Osteocyte (in vitro differentiated cells): ENCODE measurements around the gene CST9. TPM values are rescaled to one million over a fixed set of nuclear protein-coding genes. Genes with fewer than 3 reads are reported as not detected.

Experiments
- DNase-seq: peaks from one replicate; pipeline ENCODE4 v3.0.0; 2021; ENCODE audit warnings: mixed read lengths; ENCODE audit not compliant: unreplicated experiment; ENCODE audit errors: extremely low spot score
- H3K27ac Mint-ChIP-seq: one replicate; pipeline ENCODE4 v1.8.0; 2021; ENCODE audit warnings: mild to moderate bottlenecking, mixed read lengths; ENCODE audit not compliant: unreplicated experiment
- H3K27me3 Mint-ChIP-seq: one replicate; pipeline ENCODE4 v1.8.0; 2021; ENCODE audit warnings: mixed read lengths; ENCODE audit not compliant: unreplicated experiment
- H3K36me3 Mint-ChIP-seq: one replicate; pipeline ENCODE4 v1.8.0; 2021; ENCODE audit warnings: mixed read lengths; ENCODE audit not compliant: unreplicated experiment
- H3K4me1 Mint-ChIP-seq: one replicate; pipeline ENCODE4 v1.8.0; 2021; ENCODE audit warnings: mixed read lengths; ENCODE audit not compliant: unreplicated experiment
- H3K4me3 Mint-ChIP-seq: one replicate; pipeline ENCODE4 v1.8.0; 2021; ENCODE audit warnings: mild to moderate bottlenecking, moderate library complexity, mixed read lengths; ENCODE audit not compliant: unreplicated experiment
- H3K9me3 Mint-ChIP-seq: one replicate; pipeline ENCODE4 v1.8.0; 2021; ENCODE audit warnings: mixed read lengths; ENCODE audit not compliant: unreplicated experiment
- CTCF ChIP-seq: fragments of 200-600 bp; sonication (generic); IDR thresholded peaks from 2 replicates; pipeline ENCODE4 v1.5.0; 2021; ENCODE audit warnings: antibody characterized with exemption, mild to moderate bottlenecking, moderate library complexity
- long read RNA-seq: library from polyadenylated mRNA; unstranded; transcript quantifications from one replicate; pipeline ENCODE4 v2.0.0, GENCODE V29; 2021
- total RNA-seq: library from RNA; stranded (reverse); gene quantifications from 2 replicates; pipeline ENCODE4 v1.2.1, GENCODE V29; 2021

Gene CST9
- not detected in 2 replicates for total RNA-seq
- long read RNA-seq, result 0 reads

DNA sequence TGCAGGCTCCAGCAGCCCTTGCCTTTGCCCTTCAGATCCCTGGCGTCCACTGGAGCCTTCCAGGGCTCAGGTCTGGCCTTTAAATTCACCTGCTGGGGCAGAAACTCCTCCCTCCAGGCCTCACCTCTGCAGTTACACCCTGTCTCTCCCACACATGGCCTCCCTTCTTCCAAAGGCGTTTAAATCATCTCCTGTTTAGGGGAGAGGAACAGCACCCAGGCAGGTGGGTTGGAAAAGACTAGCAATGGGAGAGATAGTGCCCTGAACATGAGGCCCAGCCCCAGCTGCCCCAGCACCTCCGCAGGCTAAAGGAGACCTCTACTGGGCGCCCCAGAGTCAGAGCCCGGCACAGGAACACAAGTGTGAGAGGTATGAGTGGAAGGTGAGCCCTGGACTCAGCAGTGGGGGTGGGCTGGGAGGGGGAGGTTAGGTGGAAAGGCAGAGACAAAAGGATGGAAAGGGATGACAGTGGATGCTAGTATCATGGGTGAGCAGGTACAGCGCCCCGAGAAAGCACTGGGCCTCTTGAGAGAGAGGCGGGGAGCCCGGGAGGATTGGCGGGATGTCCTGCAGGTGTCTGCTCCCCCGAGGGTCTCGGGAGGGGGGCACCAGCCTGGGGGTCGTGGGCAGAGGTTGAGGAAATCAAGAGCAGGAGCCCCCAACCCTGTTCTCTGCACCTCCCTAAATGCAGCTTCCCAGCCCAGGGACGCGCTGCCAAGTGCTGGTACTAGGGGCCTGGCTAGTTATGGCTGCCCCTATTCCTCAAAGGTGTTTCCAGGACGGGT, at the start of gene CST9:
Gene CST9 (minus strand): TSS at position 51 of the 785 bp plus-strand sequence. CDS start 53 bp downstream, outside the sequence.
- H3K4me1 Mint-ChIP-seq, result peaks cover 33% of the 10 kb centered on the region
- H3K9me3 Mint-ChIP-seq, result no peaks in the 10 kb centered on the region
- H3K36me3 Mint-ChIP-seq, result no peaks in the 10 kb centered on the region
- peaks cover 5% of the 10 kb centered on the region for H3K27me3 Mint-ChIP-seq
- no peak within 1 kb of the TSS for H3K27ac Mint-ChIP-seq
- no peak for DNase-seq
- no peak within 1 kb of the TSS for H3K4me3 Mint-ChIP-seq
- TF ChIP-seq CTCF, result no peak

DNA sequence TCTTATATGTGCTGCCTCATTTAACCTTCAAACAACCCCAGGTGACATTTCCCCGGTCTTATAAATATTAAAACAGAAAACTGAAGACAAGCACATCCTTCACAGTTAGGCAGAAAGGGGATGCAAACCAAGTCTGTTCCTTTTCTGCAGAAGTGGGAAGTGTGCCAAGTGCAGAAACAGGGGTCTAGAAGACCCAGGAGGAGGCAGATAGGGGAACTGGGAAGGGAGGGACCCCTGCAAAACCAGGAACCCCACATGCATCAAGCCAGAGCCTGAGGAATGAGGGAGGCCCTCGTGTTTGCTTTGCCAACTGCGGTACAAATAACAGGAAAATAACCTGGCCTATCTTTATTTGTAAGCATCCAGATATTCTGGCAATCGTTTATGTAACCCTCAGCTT, 49.0 kb upstream of the CST9 start:
- no peak for DNase-seq
- no peak overlapping the region for H3K4me3 Mint-ChIP-seq
- TF ChIP-seq CTCF, result no peak
- H3K27ac Mint-ChIP-seq, result no peak overlapping the region
- peaks cover 20% of the 10 kb centered on the region for H3K4me1 Mint-ChIP-seq
- H3K27me3 Mint-ChIP-seq, result no peaks in the 10 kb centered on the region
- no peaks in the 10 kb centered on the region for H3K9me3 Mint-ChIP-seq
- H3K36me3 Mint-ChIP-seq, result no peaks in the 10 kb centered on the region

- no peaks in the 10 kb centered on the region for H3K36me3 Mint-ChIP-seq
- TF ChIP-seq CTCF, result no peak
- no peaks in the 10 kb centered on the region for H3K27me3 Mint-ChIP-seq
- H3K27ac Mint-ChIP-seq, result no peak overlapping the region
- peaks cover 1% of the 10 kb centered on the region for H3K9me3 Mint-ChIP-seq
- H3K4me3 Mint-ChIP-seq, result no peak overlapping the region
- peaks cover 15% of the 10 kb centered on the region for H3K4me1 Mint-ChIP-seq
- no peak for DNase-seq
Observed at GRCh38 chr20:23654000-23654399, 48.3 kb upstream of the CST9 start.

DNA sequence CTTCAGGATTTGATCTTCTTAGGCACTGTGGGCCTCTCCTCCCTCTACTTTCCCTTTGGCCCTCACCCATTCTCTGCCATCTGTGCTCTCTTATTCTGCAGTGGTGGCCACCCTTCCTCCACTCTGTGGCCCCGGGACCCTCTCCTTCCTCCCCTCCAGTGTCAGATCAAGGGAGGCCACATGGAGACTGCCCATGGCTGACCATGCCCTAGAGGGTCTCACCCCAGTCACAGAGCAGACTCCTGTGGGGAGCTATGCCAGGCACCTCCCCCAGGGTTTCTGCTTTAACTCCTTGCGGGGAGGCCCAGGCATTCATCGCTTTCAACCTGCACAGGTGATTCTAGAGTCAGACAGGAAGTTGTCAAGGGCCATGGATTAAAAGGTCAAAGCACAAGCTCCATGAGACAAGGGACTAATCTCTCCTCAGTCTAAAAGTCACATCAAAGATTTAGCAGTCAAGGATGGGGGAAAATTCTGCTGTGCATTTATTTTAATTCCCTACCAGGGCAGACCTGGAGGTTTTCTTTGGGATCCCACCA, 47.8 kb upstream of the CST9 start:
- Mint-ChIP-seq H3K4me1 (peaks cover 15% of the 10 kb centered on the region), H3K27ac (no peak overlapping the region), H3K27me3 (no peaks in the 10 kb centered on the region), H3K9me3 (peaks cover 3% of the 10 kb centered on the region), H3K4me3 (no peak overlapping the region), H3K36me3 (no peaks in the 10 kb centered on the region)
- TF ChIP-seq CTCF, result no peak
- DNase-seq, result peak; percentile 72

- H3K4me1 Mint-ChIP-seq, result peaks cover 17% of the 10 kb centered on the region
- no peak overlapping the region for H3K27ac Mint-ChIP-seq
- H3K36me3 Mint-ChIP-seq, result no peaks in the 10 kb centered on the region
- TF ChIP-seq CTCF, result no peak
- H3K27me3 Mint-ChIP-seq, result no peaks in the 10 kb centered on the region
- peaks cover 3% of the 10 kb centered on the region for H3K9me3 Mint-ChIP-seq
- DNase-seq, result peak; percentile 70
- no peak overlapping the region for H3K4me3 Mint-ChIP-seq
Observed at GRCh38 chr20:23652926-23653325, 47.2 kb upstream of the CST9 start.
